ENCODE results near the gene ACAP3.

ACAP3 gene, protein sequence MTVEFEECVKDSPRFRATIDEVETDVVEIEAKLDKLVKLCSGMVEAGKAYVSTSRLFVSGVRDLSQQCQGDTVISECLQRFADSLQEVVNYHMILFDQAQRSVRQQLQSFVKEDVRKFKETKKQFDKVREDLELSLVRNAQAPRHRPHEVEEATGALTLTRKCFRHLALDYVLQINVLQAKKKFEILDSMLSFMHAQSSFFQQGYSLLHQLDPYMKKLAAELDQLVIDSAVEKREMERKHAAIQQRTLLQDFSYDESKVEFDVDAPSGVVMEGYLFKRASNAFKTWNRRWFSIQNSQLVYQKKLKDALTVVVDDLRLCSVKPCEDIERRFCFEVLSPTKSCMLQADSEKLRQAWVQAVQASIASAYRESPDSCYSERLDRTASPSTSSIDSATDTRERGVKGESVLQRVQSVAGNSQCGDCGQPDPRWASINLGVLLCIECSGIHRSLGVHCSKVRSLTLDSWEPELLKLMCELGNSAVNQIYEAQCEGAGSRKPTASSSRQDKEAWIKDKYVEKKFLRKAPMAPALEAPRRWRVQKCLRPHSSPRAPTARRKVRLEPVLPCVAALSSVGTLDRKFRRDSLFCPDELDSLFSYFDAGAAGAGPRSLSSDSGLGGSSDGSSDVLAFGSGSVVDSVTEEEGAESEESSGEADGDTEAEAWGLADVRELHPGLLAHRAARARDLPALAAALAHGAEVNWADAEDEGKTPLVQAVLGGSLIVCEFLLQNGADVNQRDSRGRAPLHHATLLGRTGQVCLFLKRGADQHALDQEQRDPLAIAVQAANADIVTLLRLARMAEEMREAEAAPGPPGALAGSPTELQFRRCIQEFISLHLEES

GRCh38 chr1:1307923-1308755, at the start of gene ACAP3, which contains the start of gene PUSL1:
TSS of gene ACAP3 (minus strand) at chr1:1307930. CDS start at chr1:1307815, 115 bp downstream.
TSS of gene PUSL1 (plus strand) at chr1:1308597. CDS start at chr1:1308644, 47 bp downstream.
- DNase-seq (ENCODE audit: low spot score): peak; percentile 96

DNA sequence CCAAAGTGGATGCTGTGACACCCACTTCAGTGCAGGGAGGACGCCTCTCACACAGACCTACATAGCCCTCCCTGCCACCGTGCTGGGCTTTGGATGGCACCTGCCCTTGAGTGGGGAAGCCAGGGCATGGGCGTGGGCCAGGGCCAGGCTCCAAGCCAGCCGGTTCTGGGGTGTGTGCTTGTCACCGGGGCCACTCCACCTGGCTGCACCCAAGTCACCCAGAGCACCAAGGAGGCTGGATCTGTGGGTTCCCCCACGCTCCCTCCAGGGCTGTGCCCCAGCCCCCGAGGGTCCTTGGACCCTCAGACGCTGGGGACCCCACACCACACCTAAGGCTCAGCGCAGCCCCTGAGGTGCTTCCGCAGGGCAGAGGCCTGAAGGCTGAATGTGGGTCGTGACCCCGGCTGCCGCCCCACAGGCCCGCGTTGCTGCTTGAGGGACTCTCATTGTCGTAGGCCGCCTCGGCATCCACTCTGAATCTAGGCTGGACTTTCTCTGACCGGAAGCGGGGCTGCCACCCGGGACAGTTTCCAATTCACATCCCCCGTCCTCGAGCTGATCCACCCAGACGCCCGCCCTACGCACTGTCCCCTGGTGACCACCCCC, 49.2 kb upstream of the ACAP3 start:
- DNase-seq (ENCODE audit: low spot score): no peak

GRCh38 chr1:1356166-1356795, 48.6 kb upstream of the ACAP3 start:
- DNase-seq (ENCODE audit: low spot score): no peak

- DNase-seq (ENCODE audit: low spot score): peak; percentile 72
These were observed 47.7 kb upstream of the ACAP3 start for GRCh38 chr1:1355416-1355815.

- DNase-seq (ENCODE audit: low spot score): no peak
These were observed 46.8 kb upstream of the ACAP3 start for GRCh38 chr1:1354271-1355247.

- DNase-seq (ENCODE audit: low spot score): no peak
These were observed 45.8 kb upstream of the ACAP3 start for GRCh38 chr1:1353389-1354151.

DNA sequence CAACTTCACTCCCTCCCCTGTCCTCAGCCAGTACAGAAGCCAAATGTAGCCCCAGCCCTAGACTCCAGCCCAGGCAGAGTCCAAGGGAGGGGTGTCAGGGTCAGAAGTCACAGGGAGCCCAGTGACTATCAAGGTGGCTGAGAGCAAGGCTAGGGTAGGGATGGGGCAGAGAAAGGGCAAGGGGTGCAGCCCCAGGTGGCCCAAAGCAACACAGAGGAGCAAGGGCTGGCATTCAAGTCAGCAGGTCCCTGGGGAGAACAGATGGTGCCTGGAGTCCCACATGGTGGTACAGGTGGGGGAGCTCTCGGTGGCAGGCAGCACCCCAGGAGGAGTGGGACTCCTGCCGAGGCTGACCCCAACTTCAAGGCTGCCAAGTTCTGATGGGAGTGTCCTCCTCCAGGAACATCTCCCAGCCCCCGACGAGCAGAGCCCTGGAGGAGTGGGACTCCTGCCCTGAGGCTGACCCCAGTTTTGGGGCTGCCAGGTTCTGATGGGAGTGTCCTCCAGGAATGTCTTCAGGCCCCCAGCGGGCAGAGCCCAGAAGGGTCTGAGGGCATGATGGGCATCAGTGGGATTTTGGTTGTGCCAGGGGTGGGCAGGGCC, 45.2 kb upstream of the ACAP3 start:
- DNase-seq (ENCODE audit: low spot score): no peak

GRCh38 chr1:1351511-1352427, 44.0 kb upstream of the ACAP3 start:
- no peak for DNase-seq (ENCODE audit: low spot score)

GRCh38 chr1:1349256-1350012, 41.7 kb upstream of the ACAP3 start, which contains the start of gene DVL1:
TSS of gene DVL1 (minus strand) at chr1:1349418. CDS start at chr1:1349065, 353 bp downstream.
- peak; percentile 95 for DNase-seq (ENCODE audit: low spot score)

DNA sequence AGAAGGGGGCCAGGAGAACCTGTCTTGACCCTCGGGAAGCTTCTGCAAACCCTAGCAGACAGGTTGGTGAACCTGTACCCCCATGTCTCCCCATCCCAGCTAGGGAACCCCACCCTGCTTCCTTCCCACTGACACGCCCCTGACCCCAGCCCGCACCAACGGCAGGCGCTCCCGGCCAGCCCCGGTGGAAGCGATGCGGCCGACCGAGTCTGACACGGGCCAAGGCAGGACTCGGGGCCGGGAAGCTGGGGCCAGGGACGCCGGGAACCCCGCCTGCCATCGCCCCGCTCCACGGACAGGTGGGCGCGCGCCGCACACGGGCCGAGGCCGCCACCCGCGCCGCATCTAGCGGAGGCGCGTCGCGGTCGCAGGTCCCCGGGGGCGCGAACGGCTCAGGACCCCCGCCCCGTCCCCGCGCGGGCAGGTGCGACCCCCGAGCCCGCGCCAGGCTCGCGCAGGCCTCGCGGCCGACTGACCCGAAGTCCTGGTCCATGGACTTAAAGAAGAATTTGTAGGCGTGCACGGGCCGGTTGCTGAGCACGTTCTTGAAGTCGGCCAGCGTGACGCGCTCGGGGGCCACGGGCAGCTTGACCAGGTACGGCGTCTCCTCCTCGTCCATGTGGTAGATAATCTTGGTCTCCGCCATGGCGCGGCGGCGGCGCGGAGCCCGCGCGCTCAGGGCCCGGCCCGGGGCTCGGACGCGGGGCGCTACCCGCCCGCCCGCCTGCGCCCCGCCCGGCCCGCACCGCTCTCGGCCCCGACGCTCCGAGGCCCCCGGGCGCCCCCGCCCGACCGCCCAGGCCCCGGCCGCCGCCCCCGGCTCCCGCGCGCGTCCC, 40.9 kb upstream of the ACAP3 start:
- DNase-seq (ENCODE audit: low spot score): no peak

DNA sequence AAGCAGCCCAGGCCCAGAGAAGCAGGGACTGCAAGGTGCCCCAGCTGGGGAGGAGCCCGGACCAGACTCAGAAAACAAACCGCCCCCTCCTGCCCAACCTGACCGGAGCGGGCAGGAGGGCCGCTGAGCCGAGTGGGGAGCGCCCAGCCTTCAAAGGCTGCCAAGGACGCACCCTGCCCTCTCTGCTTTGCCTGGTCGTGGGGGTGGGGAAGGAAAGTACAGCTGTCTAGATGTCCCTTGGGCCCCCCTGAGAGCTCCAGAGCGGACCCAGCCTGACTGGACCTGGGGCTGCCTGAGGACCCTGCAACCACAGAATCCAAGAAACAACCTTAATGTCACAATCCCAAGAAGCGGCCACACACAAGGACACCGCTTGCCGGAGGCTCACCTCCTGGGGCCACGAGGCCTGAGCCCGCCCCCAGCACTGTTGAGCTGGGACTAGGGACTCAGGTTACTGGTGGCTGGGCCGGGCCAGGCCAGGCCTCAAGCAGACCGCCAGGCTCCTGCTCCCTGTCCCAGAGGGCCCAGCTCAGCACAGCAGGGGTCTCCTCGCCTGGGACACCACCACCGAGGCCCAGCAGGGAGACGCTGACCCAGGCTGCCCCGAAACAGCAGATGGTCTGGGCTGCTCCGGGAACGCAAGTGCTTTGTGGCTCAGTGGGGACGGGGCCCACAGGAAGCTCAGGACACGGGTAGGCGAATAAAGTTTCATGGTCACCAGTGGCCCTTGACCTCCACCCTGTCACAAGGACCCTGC, 40.1 kb upstream of the ACAP3 start:
- DNase-seq (ENCODE audit: low spot score): no peak

- no peak for DNase-seq (ENCODE audit: low spot score)
These were observed 39.4 kb upstream of the ACAP3 start for GRCh38 chr1:1347026-1347595.

DNA sequence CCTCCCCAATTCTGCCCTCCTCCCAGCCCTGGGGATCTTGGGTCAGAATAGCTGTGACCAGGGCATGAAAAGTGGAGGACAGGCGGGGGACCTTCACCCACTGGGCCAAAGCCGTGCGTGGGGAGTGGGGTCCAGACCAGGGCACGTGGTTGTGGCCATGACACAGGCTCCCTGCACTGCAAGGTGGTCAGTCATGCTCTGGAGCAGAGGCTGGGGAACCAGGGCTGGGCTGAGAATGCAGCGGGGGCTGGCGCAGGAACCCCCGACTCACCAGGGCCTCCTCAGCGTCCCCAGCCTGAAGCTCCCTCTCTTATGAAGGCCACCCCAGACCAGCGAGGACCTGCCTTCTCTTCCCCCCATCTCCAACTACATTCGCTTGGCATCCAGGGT, 38.8 kb upstream of the ACAP3 start:
- DNase-seq (ENCODE audit: low spot score): no peak

DNA sequence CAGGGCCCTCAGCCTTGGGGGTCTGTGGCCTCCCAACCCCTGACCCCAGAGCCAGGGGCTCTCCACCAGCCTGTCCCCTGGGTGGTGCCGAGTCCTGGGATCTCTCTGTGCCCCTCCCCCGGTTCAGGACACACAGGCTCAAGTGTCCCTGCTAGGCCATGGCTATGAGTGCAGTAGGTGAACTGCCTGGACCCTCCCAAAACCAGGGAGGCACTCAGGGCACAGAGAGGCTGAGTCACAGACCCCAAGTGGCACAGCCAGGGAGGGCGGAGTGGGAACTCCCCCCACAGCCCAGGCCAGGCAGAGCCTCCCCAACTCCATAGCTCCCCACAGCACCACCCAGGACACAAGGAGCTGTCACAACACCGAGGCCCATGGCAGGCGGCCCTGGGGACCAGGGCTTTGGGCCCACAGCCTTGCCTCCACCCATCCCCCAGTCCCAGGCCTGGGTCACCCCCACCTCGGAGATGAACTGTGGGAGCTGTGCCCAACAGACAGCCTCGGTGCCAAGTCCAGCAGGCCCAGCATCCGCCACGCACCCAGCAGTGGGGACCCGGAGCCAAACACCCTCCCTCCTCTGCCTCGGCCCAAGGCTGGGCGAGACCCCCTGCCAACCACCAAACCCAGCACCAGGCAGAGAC, 38.2 kb upstream of the ACAP3 start:
- no peak for DNase-seq (ENCODE audit: low spot score)

Measured in D341Med (cell line).